ENCODE results near the gene DUS1L. TPM values are rescaled to one million over a fixed set of nuclear protein-coding genes. Genes with fewer than 3 reads are reported as not detected.
A peak's percentile ranks its signal among the peaks of the same experiment; 100 is the strongest.

The DUS1L gene
- 123 and 176 TPM in 2 replicates for total RNA-seq (2014; rRNA removed; shearing (Covaris generic))
- polyA plus RNA-seq (2014; cell fraction: nucleus; rRNA removed): 845 and 894 TPM in 2 replicates

DNA sequence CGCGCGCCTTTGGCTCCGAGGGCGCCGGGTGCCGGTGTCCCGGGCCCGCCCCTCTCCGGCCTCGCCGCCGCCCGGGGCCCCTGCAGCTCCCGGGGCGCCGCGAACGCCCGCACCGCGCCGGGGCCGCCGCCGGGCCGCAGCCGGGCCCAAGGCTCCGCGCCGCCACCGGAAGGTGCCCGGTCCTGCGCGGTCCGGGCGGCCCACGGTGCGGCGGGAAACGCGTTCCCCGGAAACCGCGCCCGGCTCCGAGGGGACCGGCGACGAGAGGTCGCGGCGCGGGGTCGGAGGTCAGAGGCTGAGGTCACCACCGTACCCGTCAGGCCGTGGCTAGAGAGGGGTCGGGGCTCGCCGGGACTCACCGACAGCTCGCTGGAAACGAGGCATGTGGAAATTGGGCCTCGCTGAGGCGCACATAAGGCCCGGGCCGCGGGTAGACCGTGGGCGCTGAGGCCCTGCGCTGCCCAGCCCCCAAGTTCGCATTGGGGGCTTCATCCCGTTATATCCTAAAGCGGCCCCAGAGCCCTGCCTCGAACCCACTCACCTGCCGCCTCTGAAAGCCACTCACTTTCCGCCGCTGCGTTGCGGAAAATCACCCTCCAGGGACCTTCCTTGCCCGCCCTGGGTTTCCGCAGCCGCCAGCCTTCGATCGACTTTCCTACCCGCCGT lies at the start of gene DUS1L:
DUS1L (minus strand) TSS at position 167 of the 666 bp plus-strand sequence. CDS start 745 bp downstream, outside the sequence.
- peak; percentile 31 for DNase-seq (ENCODE audit: extremely low read depth, low read depth)

- no peak for DNase-seq (ENCODE audit: extremely low read depth, low read depth)
Measured at GRCh38 chr17:82114872-82115271, 49.3 kb upstream of the DUS1L start.

DNA sequence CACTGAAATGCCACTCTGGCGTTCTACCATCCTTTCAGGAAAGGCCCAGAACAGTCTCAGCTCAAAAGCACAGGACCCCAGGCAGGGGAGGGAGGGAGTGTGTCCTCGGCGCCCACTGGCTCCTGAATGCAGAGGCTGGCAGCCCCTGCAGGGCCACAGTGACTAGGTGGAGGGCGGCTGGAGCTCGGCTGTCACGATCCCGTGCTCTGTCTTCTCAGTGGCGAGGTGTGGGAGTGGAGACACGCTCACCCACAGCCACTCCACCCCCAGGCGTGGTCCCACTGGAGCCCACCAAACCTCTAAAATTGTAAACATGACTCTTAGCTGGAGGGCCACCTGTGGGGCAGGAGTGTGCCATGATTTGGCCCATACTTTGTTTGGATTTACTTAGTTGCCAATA lies 48.8 kb upstream of the DUS1L start:
- DNase-seq (ENCODE audit: extremely low read depth, low read depth): no peak

DNA sequence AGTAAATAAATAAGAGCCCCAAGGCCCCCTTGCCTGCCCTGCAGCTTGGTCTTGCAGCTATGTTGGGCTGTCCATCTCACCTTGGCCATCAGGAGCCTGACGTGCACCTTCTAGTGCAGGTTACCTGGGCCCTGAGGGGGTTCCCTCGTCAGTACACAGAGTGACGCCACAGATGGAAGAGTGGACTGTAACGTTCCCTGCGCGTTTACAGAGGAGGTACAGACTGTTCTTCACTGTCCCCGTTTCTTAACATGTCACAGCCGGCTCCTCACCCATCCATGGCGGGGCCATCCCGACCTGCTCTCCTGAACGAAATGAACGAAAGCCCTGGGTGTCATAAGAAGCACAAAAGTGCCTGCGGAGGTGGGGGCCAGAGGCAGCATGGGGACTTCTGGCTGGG lies 48.3 kb upstream of the DUS1L start:
- no peak for DNase-seq (ENCODE audit: extremely low read depth, low read depth)

DNA sequence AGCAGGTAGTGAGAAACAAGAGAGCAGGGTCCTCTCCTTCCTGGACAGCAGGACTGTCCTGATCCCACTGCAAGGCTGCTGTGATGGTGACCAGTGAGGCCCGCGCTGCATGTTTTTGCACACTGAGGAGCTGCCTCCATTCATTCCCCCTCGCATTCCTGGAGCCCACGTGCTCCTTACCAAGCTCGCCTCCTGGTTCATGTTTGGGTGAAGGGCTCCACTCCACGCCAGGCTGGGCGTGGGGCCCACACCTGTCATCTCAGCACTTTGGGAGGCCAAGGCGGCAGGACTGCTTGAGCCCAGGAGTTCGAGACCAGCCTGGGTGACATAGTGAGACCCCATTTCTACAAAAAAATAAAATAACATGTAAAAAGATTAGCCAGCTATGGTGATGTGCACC lies 47.8 kb upstream of the DUS1L start:
- no peak for DNase-seq (ENCODE audit: extremely low read depth, low read depth)

DNA sequence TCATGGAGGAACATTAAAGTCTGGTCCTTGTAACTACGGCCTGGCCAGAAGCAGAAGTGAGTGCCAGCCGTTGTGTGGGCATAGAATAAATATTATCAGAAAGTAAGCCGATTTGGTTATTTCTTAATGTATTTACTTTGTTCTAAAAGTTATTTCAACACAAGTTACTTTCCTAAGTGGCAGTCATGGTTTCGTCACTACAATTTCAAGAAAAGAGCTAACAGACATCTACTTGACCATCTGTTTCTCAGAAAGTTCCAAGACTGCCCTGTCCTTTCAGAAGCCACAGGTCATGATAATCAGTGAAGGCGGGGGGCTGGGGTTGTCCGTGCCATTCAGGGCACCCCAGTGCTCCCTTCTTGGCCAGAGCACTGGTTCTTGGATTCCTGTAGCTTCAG lies 47.3 kb upstream of the DUS1L start:
- DNase-seq (ENCODE audit: extremely low read depth, low read depth): no peak

GRCh38 chr17:82112181-82112913 lies 46.7 kb upstream of the DUS1L start:
- DNase-seq (ENCODE audit: extremely low read depth, low read depth): no peak

- DNase-seq (ENCODE audit: extremely low read depth, low read depth): no peak
Measured at GRCh38 chr17:82110298-82110697, 44.7 kb upstream of the DUS1L start.

DNA sequence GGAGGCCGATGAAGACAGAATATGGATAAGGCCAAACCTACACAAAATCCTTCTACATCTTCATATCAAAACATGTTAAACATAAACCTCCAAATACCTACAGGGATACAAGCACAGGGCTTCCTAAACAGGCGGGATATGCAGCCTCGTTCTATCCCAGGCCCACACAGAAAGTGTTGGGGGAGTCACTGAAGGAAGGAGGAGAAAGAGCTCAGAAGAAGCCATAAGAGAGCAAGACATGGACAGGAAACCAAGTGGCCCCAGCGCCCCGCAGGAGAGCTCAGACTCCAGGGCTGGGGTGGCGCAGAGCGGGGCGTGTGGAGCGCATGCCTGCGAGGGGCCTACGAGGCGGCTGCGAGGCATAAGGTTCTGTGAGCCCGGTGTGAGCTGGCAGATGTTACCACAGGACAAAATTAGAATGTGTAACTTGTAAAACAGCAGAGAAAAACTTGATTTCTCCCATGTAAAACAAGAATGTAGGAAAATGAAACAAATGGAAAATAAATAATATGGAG lies 43.4 kb upstream of the DUS1L start:
- DNase-seq (ENCODE audit: extremely low read depth, low read depth): no peak

DNA sequence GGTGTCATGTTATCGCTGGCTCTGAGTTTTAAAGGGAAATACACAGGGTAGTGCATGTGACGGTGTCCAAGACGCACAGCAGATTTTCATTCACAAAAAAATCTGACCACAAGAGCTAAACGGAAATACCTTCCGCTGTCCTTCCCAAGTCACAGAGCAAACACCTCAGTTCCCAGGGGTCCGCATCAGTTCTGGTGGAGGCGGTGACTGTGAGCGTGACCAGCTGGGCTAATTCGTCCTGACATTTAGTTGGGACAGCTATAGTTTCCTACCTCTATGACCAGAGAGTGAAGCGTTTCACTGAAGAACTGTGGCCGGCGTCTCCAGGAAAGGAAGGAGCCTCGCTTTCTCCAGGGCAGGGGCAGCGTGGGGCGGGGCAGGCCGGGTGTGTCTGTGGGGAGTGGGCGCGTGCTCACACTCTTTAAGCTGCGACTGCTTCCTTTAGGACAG lies 42.9 kb upstream of the DUS1L start:
- DNase-seq (ENCODE audit: extremely low read depth, low read depth): no peak

GRCh38 chr17:82108038-82108437 lies 42.4 kb upstream of the DUS1L start:
- no peak for DNase-seq (ENCODE audit: extremely low read depth, low read depth)

- DNase-seq (ENCODE audit: extremely low read depth, low read depth): no peak
Measured at GRCh38 chr17:82107341-82107860, 41.8 kb upstream of the DUS1L start.

GRCh38 chr17:82106688-82107305 lies 41.2 kb upstream of the DUS1L start:
- no peak for DNase-seq (ENCODE audit: extremely low read depth, low read depth)

DNA sequence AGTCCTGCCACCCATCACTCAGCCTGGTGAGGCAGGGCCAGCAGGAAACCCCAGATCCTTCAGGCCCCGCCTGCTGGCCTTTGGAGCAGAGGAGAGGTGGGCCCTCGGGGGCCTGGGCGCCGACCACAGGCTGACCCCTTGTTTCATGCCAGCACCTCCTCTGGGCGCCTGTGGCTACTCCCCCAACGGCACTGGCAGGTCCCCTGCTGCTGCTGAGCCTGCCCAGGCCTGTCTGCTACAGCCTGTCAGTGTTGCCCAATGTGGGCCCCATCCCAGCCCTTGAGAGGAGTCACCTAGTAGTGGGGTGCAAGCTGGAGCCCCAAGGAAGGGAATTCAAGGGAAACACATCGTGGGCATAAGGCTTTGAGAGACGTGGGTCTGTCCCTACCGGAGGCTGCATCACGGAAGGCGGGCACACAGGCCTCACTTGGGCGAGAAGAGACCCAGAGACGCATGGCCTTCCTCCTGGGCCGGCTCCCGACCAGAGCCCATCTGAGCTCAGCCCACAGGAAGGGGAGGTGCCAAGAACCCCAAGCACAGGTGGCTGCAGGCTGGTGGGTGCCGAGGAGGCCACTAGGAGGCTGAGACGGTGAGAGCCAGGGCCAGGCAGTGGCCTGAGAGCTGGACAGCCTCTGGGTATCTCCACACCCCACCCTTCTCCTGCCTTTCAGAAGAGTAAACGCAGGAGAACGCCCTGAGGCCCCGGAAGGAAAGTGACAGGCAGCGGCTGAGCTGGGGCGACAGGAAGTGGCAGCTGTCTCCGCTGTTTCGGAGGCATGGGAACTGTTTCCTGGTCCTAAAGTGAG lies 40.5 kb upstream of the DUS1L start:
- peak; percentile 80 for DNase-seq (ENCODE audit: extremely low read depth, low read depth)

DNA sequence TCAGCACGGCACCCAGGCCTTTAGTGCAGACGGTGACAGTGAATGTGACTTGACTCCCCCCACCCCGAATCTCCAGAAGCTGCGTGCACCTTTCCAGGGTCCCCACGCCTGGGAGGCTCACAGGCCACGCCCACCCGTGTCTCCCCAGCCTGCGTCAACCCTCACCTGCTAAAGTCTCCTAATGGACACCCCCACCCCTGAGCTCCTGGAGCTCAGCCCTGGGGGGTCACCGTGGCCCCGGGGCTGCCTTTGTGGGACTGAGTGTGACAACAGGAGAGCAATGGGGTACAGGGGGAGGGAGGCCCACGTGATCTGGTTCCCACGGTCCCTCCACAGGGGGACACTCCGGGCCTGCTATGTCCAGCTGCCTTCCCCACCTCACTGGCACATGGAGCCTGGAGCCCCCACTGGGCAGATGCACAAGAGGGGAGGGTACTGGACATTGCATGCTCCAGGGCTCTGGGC lies 39.8 kb upstream of the DUS1L start:
- no peak for DNase-seq (ENCODE audit: extremely low read depth, low read depth)

DNA sequence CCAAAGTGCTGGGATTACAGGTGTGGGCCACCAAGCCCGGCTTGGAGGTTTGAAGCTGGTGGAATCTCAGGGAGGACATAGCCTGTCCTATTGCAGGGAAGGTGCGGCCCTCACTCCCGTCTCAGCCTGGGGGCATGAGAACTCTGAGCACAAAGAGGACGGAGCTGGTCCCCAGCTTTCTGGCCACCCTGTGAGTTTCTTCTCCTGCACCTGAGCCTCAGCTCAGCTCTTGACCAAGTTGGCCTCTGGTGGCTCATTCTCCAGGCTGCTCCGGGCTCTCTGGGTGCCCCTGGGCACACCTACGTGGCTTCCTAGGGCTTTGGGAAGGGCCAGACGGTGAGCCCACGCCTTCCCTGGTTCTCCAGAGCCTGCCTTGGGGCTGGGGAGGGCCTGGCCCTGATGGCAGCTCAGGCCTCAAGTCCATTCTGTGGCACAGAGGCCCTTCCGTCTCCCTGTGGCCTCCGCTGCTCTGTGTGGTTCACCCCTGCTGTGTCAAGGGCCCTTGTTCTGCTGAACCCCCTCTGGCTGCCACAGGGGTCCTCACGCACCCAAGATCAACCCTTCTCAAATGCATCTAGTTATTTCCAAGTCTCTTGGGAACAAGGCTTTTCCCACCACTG lies 39.3 kb upstream of the DUS1L start:
- no peak for DNase-seq (ENCODE audit: extremely low read depth, low read depth)

DNA sequence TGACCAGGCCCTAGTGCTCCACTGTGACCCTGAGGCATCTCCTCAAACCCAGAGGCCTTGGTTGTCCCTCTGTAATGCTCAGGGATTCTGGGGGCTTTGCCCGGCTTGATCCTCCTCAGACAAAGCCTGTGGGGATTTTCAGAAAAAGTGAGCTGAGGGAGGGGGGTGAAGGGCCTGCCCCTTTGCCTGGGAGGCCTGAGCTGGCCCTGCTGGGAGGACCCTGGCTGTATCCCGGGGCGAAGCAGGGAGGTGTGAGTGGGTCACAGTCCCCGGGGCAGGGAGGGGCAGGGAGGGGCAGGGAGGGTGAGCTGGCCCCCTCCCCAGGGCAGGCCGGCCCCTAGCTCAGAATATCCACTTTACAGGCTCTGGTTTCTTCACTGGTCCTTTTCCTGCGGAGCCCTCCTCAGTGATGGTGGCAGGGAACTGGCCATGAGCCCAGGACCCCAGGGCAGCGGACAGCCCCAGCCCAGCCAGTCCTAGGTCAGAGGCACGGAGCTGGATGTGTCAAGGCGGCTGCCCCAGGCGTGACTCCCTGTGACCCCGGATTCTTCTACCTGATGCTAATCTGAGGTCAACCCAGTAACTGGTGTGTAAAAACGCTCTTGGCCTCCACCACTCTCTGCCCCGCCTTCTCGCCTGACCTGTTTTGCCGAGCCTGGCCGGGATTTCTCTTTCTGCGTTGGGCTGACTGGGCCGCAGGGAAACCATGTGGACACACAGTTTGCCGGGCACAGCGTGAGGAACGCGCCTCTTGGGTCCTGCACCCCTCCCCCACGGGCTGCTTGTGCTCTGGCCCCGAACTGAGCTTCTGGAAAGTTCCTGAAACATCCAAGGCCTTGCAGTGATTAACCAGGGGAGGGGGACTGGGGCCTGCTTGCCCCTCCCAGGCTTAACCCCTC lies 38.2 kb upstream of the DUS1L start:
- DNase-seq (ENCODE audit: extremely low read depth, low read depth): no peak

GRCh38 chr17:82101767-82102679 lies 36.4 kb upstream of the DUS1L start:
- no peak for DNase-seq (ENCODE audit: extremely low read depth, low read depth)

Measured in NCI-H460 (cell line).